Tibial artery (tissue), 4 donors: ENCODE data around the gene VAMP2.
A peak's percentile ranks its signal among the peaks of the same experiment; 100 is the strongest.

Experiments
- DNase-seq, 2 donors: peaks; one replicate each; pipeline ENCODE4 v3.0.0-alpha.2; 2019
- H3K27ac ChIP-seq, 2 donors: fragments of 200-600 bp; sonication (generic) in 1 of 2; 1 replicate in 1 of 2; 2 replicates in 1 of 2; pipeline ENCODE4 v1.5.1; 2018 to 2019; ENCODE audit warnings: mild to moderate bottlenecking in 1 of 2
- H3K27me3 ChIP-seq, 2 donors: fragments of 200-600 bp; sonication (generic) in 1 of 2; one replicate each; pipeline versions ENCODE4 v1.5.1 to v1.6.0; 2016 to 2019
- H3K36me3 ChIP-seq, 3 donors: fragments of 200-600 bp; sonication (generic) in 2 of 3; one replicate each; pipeline ENCODE4 v1.5.1; 2016 to 2019; ENCODE audit warnings: mild to moderate bottlenecking in 2 of 3
- H3K4me1 ChIP-seq, 4 donors: fragments of 200-600 bp; sonication (generic) in 2 of 4; 1 replicate in 3 of 4; 2 replicates in 1 of 4; pipeline ENCODE4 v1.5.1; 2016 to 2019
- H3K4me3 ChIP-seq, 2 donors: fragments of 200-600 bp; sonication (generic) in 1 of 2; 1 replicate in 1 of 2; 2 replicates in 1 of 2; pipeline ENCODE4 v1.5.1; 2018 to 2019; ENCODE audit warnings: mild to moderate bottlenecking in 2 of 2
- H3K9me3 ChIP-seq, 3 donors: fragments of 200-600 bp; sonication (generic) in 1 of 3; one replicate each; pipeline ENCODE4 v1.5.1; 2016 to 2019
- intact Hi-C: fragments of 100-400 bp; cut with DNase I; formaldehyde crosslinking; loops from one replicate; pipeline ENCODE4 v1.15.0; 2023; ENCODE audit warnings: low total_unique reads
- TF ChIP-seq, protein P1 (sequence below), 2 experiments: fragments of 200-600 bp in 1 of 2; fragments of 450-650 bp in 1 of 2; IDR thresholded peaks; one replicate each; pipeline ENCODE4 v1.5.1; 2017 to 2019; ENCODE audit warnings: antibody characterized with exemption in 2 of 2, mild to moderate bottlenecking in 1 of 2, moderate library complexity in 1 of 2

VAMP2 gene

DNA sequence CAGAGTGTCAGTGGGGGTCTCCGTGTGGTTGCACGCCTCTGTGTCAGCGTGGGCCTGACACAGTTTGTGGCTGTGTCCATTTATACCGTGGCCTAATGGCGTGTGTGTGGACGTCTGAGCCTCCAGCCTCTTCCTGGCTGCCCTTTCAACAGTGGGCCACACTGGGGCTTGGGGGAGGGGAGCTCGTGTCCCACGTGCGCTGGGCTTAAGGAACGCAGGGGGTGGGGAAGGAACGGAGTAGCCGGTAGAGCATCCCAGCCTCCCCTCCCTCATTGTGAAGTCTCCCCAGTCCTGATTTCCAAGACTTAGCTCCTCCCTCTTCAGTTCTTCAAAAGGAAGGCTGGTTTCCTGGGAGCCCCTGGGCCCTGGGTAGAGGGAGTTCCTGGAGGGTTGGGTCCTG is 29.3 kb downstream of the VAMP2 start:
- DNase-seq, result no peak
- no peak overlapping the region for H3K27ac ChIP-seq
- no peak overlapping the region for H3K4me3 ChIP-seq
- no peaks in the 10 kb centered on the region for H3K36me3 ChIP-seq
- peaks cover 0 to 8% (median 6%) of the 10 kb centered on the region in 4 donors for H3K4me1 ChIP-seq
- H3K27me3 ChIP-seq, result peaks cover 0 to 6% of the 10 kb centered on the region in 2 donors
- intact Hi-C loops, result no loop called here
- H3K9me3 ChIP-seq, result no peaks in the 10 kb centered on the region
- TF ChIP-seq, protein P1, sequence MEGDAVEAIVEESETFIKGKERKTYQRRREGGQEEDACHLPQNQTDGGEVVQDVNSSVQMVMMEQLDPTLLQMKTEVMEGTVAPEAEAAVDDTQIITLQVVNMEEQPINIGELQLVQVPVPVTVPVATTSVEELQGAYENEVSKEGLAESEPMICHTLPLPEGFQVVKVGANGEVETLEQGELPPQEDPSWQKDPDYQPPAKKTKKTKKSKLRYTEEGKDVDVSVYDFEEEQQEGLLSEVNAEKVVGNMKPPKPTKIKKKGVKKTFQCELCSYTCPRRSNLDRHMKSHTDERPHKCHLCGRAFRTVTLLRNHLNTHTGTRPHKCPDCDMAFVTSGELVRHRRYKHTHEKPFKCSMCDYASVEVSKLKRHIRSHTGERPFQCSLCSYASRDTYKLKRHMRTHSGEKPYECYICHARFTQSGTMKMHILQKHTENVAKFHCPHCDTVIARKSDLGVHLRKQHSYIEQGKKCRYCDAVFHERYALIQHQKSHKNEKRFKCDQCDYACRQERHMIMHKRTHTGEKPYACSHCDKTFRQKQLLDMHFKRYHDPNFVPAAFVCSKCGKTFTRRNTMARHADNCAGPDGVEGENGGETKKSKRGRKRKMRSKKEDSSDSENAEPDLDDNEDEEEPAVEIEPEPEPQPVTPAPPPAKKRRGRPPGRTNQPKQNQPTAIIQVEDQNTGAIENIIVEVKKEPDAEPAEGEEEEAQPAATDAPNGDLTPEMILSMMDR (IDR thresholded peaks at IDR 0.05), result no peak

DNA sequence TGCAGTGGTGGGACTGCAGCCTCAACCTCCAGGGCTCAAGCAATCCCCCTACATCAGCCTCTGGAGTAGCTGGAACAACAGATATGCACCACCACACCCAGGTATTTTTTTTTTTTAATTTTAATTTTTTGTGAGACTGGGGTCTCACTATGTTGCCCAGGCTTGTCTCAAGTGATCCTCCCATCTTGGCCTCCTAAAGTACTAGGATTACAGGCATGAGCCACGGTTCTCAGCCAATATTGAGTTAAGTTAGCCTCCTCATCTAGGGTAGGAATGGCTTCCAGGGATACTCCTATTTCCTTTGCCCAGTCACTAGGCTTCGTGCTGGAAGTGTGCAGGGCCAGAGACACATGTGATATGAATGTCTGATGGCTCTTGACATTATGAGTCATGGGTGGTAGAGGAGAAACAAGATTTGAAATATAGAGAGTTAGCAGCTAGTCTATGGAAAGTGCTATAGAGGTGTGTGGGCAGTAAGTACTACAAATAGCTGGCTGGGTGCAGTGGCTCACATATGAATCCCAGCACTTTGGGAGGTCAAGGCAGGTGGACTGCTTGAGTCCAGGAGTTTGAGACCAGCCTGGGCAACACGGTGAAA is 30.8 kb downstream of the VAMP2 start:
- TF ChIP-seq, protein P1 (IDR thresholded peaks at IDR 0.05), result no peak
- peaks cover 0 to 7% (median 2%) of the 10 kb centered on the region in 4 donors for H3K4me1 ChIP-seq
- intact Hi-C loops, result no loop called here

DNA sequence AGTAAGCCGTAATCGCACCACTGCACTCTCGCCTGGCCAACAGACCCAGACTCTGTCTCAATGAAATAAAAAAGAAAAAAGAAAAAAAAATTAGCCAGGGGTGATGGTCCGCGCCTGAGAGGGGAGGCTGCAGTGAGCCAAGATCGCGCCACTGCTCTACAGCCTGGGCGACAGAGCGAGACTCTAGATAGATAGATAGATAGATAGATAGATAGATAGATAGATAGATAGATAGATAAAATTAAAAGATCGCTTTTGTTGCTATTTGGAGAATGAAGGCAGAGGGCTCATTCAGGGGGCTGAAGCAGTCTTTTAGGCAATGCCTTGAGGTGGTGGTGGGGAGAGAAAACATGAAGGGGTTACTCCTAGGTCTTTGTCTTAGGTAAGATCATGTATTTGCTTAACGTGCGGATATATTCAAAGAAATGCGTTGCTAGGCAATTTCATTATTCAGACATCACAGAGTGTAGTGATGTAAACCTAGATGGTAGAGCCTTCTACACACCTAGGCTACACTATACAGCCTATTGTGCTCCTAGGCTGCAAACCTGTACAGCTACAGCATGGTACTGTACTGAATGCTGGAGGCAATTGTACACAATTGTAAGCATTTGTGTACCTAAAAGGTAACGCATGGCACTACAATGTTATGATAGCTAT is 34.5 kb downstream of the VAMP2 start:
- DNase-seq, result no peak
- no peak overlapping the region for H3K4me3 ChIP-seq
- peaks cover 0 to 10% of the 10 kb centered on the region in 2 donors for H3K27me3 ChIP-seq
- H3K36me3 ChIP-seq, result no peaks in the 10 kb centered on the region
- intact Hi-C loops, result no loop called here
- H3K4me1 ChIP-seq, result peaks cover 0 to 40% (median 31%) of the 10 kb centered on the region in 4 donors
- H3K9me3 ChIP-seq, result no peaks in the 10 kb centered on the region
- TF ChIP-seq, protein P1 (IDR thresholded peaks at IDR 0.05), result no peak
- no peak overlapping the region for H3K27ac ChIP-seq

More for the DNA sequence above, 30.8 kb downstream of the VAMP2 start:
- no peak for DNase-seq
- H3K4me3 ChIP-seq, result no peak overlapping the region
- no peaks in the 10 kb centered on the region for H3K9me3 ChIP-seq
- no peaks in the 10 kb centered on the region for H3K36me3 ChIP-seq
- H3K27me3 ChIP-seq, result peaks cover 0 to 6% of the 10 kb centered on the region in 2 donors
- no peak overlapping the region for H3K27ac ChIP-seq

DNA sequence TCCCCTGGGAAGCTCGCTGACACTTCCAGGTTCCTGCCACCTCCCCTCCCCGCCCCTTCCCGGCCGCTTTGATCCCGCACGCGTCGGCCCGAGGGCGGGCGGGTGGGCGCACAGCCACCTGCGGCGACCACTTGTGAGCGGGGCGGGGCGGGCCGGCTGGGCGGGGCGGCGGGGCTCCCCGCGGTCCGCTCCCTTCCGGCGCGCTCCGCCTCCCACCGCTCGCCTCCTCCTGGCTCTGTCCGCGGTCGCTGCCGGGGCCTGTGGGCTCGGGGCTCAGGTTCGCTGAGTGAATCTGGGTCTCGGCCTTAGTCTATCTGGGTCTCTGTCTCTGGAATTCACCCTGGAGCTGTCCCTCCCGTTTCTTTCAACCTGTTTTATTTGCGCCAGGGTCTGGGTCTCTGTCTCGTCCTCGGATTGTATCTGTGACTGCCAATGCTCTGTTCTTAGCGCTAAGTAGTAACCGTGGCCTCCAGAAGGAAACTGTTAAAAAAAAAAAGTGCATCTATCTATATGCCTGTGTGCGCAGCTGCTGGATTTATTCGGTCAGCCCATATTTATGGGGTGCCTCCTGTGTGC is 36.2 kb downstream of the VAMP2 start:
- intact Hi-C loops, result no loop called here
- H3K4me1 ChIP-seq, result peaks cover 0 to 57% (median 48%) of the 10 kb centered on the region in 4 donors
- H3K36me3 ChIP-seq, result no peaks in the 10 kb centered on the region
- H3K9me3 ChIP-seq, result no peaks in the 10 kb centered on the region
- TF ChIP-seq, protein P1 (IDR thresholded peaks at IDR 0.05), result no peak
- peaks cover 0 to 10% of the 10 kb centered on the region in 2 donors for H3K27me3 ChIP-seq
- peak overlapping the region; percentile 64 to 68 for H3K27ac ChIP-seq
- H3K4me3 ChIP-seq, result peak overlapping the region; percentile 56 to 70
- DNase-seq, result no peak

DNA sequence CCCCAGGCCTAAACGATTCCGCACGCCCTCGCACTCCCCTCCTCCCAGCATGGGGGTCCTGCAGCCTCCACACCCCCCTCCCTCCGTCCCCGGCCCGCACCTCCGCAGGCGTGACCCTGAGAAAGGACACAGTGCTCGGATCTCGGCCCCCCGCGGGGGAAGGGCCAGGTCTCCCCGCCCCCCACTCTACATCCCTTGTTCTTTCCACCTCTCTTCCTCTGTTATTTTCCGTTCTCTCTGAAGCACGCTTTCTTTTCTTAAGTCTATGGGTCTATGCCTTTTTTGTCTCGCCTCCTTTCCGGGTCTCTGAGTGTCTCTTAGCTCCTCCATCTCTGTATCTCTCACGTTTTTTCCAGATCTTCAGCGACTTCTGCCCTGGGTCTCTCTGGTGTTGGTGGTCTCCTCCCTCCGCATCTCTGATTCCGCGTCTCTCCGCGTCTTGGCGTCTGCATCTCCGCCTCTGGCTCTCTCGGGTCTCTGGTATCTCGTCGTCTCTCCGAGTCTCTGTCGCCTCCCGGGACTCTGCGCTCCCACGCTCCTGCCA is 36.7 kb downstream of the VAMP2 start:
- intact Hi-C loops, result no loop called here
- TF ChIP-seq, protein P1 (IDR thresholded peaks at IDR 0.05), result no peak
- peak overlapping the region; percentile 64 to 68 for H3K27ac ChIP-seq
- peaks cover 0 to 10% of the 10 kb centered on the region in 2 donors for H3K27me3 ChIP-seq
- peaks cover 0 to 62% (median 53%) of the 10 kb centered on the region in 4 donors for H3K4me1 ChIP-seq
- H3K4me3 ChIP-seq, result peak overlapping the region; percentile 56 to 70
- no peak for DNase-seq
- H3K9me3 ChIP-seq, result no peaks in the 10 kb centered on the region
- no peaks in the 10 kb centered on the region for H3K36me3 ChIP-seq
